HL-60 (cell line): ENCODE measurements around the gene SLC6A20.

Experiments used
- DNase-seq, 2 experiments: peaks; one replicate each; pipeline ENCODE4 v3.0.0-alpha.2; 2010 to 2020; ENCODE audit warnings: low read depth in 1 of 2, low spot score in 1 of 2
- H3K27ac ChIP-seq: fragments of 250-450 bp; sonication (Bioruptor Pico); replicated peaks from 2 replicates; pipeline ENCODE4 v1.5.1; 2020; ENCODE audit warnings: mild to moderate bottlenecking, moderate library complexity
- H3K27me3 ChIP-seq: fragments of 250-450 bp; sonication (Bioruptor Pico); 2 replicates; pipeline ENCODE4 v1.5.1; 2021; ENCODE audit warnings: mild to moderate bottlenecking, moderate library complexity; ENCODE audit not compliant: insufficient read depth, poor library complexity, severe bottlenecking
- H3K4me3 ChIP-seq: replicated peaks from 2 replicates; pipeline ENCODE4 v1.5.1; 2011; ENCODE audit warnings: mild to moderate bottlenecking, control low read depth, low read length; ENCODE audit not compliant: insufficient read depth
- CTCF ChIP-seq: IDR thresholded peaks from one replicate; pipeline ENCODE4 v1.5.1; 2011; ENCODE audit warnings: low read length, control low read depth, inconsistent platforms; ENCODE audit not compliant: insufficient read depth
- GABPA ChIP-seq: IDR thresholded peaks from 2 replicates; pipeline ENCODE4 v1.6.1; 2012; ENCODE audit warnings: low read depth
- POLR2AphosphoS5 ChIP-seq: IDR thresholded peaks from 2 replicates; pipeline ENCODE4 v1.6.1; 2012; ENCODE audit warnings: low read depth
- SPI1 ChIP-seq: IDR thresholded peaks from 2 replicates; pipeline ENCODE4 v1.6.1; 2012; ENCODE audit warnings: low read depth, mild to moderate bottlenecking, borderline replicate concordance
- TF ChIP-seq, protein P1 (sequence below): IDR thresholded peaks from 2 replicates; pipeline ENCODE4 v1.6.1; 2012; ENCODE audit warnings: low read depth; ENCODE audit not compliant: insufficient replicate concordance

SLC6A20 gene

DNA sequence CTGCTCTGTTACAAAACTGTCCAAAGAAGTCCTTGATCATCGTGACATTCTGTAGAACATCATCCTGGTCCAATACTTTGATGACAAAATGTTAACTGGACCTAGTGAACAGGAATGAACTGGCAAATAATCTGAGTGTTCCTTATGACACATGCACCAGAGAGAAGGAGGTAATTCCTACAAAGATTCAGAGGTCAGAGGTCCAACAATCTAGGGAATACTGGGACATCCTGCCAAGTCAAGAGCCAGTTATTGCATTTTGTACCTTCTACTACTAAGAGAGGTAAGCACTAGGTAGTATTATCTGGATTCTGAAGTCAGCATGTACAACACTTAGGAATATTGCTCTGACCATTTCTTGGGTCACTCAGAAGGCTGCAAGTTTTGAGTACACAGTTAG lies 24.8 kb upstream of the SLC6A20 start:
- no peak overlapping the region for H3K4me3 ChIP-seq
- no peak for DNase-seq
- TF ChIP-seq CTCF (no peak), POLR2AphosphoS5 (no peak), GABPA (no peak), SPI1 (no peak)
- TF ChIP-seq, protein P1, sequence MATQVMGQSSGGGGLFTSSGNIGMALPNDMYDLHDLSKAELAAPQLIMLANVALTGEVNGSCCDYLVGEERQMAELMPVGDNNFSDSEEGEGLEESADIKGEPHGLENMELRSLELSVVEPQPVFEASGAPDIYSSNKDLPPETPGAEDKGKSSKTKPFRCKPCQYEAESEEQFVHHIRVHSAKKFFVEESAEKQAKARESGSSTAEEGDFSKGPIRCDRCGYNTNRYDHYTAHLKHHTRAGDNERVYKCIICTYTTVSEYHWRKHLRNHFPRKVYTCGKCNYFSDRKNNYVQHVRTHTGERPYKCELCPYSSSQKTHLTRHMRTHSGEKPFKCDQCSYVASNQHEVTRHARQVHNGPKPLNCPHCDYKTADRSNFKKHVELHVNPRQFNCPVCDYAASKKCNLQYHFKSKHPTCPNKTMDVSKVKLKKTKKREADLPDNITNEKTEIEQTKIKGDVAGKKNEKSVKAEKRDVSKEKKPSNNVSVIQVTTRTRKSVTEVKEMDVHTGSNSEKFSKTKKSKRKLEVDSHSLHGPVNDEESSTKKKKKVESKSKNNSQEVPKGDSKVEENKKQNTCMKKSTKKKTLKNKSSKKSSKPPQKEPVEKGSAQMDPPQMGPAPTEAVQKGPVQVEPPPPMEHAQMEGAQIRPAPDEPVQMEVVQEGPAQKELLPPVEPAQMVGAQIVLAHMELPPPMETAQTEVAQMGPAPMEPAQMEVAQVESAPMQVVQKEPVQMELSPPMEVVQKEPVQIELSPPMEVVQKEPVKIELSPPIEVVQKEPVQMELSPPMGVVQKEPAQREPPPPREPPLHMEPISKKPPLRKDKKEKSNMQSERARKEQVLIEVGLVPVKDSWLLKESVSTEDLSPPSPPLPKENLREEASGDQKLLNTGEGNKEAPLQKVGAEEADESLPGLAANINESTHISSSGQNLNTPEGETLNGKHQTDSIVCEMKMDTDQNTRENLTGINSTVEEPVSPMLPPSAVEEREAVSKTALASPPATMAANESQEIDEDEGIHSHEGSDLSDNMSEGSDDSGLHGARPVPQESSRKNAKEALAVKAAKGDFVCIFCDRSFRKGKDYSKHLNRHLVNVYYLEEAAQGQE = no peak
- H3K27me3 ChIP-seq = no peaks in the 10 kb centered on the region
- H3K27ac ChIP-seq = no peak overlapping the region

DNA sequence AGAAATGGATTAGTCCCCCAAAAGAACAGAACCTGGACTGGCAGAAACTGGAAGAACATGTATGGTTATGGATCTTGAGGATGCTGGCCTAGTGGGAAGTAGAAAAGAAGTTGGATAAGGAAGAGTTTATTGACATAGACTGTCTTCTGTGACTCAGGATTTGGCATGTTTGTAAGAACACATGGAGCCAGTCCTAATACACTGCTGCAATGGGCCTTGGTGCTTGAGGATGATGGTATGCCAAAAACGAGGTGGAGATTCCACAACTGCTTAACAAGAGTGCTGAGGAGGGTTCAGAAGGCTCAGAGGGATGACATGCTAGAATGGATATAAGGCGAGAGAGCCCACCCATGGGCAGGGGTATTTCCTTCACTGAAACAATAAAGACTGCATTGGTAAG lies 23.2 kb upstream of the SLC6A20 start:
- no peak overlapping the region for H3K27ac ChIP-seq
- no peaks in the 10 kb centered on the region for H3K27me3 ChIP-seq
- no peak overlapping the region for H3K4me3 ChIP-seq
- DNase-seq = no peak
- TF ChIP-seq CTCF (no peak), GABPA (no peak), POLR2AphosphoS5 (no peak), SPI1 (no peak)
- TF ChIP-seq, protein P1 = no peak

DNA sequence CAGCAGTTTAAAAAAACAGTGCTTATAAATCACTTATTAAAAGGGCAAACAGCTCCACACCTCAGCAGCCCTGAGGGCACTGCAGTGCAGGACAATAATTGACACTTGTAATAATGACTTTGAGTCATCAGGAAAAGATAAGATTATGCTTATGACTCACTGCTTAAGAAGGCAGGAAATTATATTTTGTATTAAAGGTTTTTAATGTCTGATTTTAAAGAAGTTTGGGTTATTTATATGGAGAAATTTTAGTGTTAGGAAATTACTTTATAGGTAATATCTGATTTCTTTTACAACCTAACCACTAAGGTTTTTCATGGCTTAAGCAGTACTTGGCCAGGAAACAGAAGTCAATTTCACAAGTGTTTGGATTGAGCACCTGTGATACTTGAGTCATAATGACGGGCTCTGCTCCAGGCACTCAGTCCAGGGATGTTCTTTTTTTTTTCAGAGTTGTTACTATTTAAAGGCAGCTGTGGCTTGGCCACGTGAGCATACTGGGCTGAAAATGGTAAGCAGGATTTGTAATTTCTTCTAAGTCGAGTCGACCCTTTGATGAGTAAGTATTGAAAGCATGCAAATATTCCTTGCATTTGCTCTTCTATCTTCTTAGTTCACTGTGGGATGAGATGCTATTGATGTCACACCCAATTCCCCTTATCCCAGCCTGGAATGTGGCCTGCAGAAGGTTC lies 21.6 kb upstream of the SLC6A20 start:
- Histone ChIP-seq H3K27ac (no peak overlapping the region), H3K4me3 (no peak overlapping the region), H3K27me3 (no peaks in the 10 kb centered on the region)
- no peak for DNase-seq
- TF ChIP-seq SPI1 (no peak), POLR2AphosphoS5 (no peak), CTCF (no peak), GABPA (no peak)
- TF ChIP-seq, protein P1 = no peak
